Natural killer cell treated with Interleukin-12 subunit alpha and Interleukin-12 subunit beta and Interleukin-15 and Interleukin-18, amount 100 ng/mL, for 72 hours (primary cell): ENCODE data around the gene FAAP100. TPM values are rescaled to one million over a fixed set of nuclear protein-coding genes. Genes with fewer than 3 reads are reported as not detected.
A peak's percentile ranks its signal among the peaks of the same experiment; 100 is the strongest.

Experiments used
- ATAC-seq, 2 donors: fragments of 150-1000 bp; cut with Tn5 transposase in 1 of 2; sonication (Bioruptor Pico), chemical (Tn5 transposase) in 1 of 2; 2 replicates each; pipeline ENCODE4 v1.10.0; 2021
- DNase-seq: peaks from one replicate; pipeline ENCODE4 v3.0.0; 2022; ENCODE audit warnings: low spot score
- H3K27ac Mint-ChIP-seq, 2 donors: 1 replicate in 1 of 2; 2 replicates in 1 of 2; pipeline ENCODE4 v1.8.0; 2022; ENCODE audit warnings: mixed read lengths in 2 of 2, mild to moderate bottlenecking in 1 of 2, moderate library complexity in 1 of 2
- H3K27me3 Mint-ChIP-seq, 2 donors: 1 replicate in 1 of 2; 2 replicates in 1 of 2; pipeline ENCODE4 v1.8.0; 2022; ENCODE audit warnings: mixed read lengths in 2 of 2
- H3K36me3 Mint-ChIP-seq: one replicate; pipeline ENCODE4 v1.8.0; 2022; ENCODE audit warnings: mixed read lengths
- H3K4me1 Mint-ChIP-seq, 2 donors: 1 replicate in 1 of 2; 2 replicates in 1 of 2; pipeline ENCODE4 v1.8.0; 2022; ENCODE audit warnings: low read depth in 2 of 2, mixed read lengths in 2 of 2, mild to moderate bottlenecking in 1 of 2
- H3K4me3 Mint-ChIP-seq: one replicate; pipeline ENCODE4 v1.8.0; 2022; ENCODE audit warnings: mixed read lengths
- H3K9me3 Mint-ChIP-seq: 2 replicates; pipeline ENCODE4 v1.8.0; 2022; ENCODE audit warnings: mixed read lengths
- total RNA-seq, 2 donors: library from RNA; stranded (reverse); gene quantifications; one replicate each; pipeline ENCODE4 v1.2.3, GENCODE V29; 2022

The FAAP100 gene
- total RNA-seq, 2 donors from 2014 or later: 35.5 to 76.6 TPM

DNA sequence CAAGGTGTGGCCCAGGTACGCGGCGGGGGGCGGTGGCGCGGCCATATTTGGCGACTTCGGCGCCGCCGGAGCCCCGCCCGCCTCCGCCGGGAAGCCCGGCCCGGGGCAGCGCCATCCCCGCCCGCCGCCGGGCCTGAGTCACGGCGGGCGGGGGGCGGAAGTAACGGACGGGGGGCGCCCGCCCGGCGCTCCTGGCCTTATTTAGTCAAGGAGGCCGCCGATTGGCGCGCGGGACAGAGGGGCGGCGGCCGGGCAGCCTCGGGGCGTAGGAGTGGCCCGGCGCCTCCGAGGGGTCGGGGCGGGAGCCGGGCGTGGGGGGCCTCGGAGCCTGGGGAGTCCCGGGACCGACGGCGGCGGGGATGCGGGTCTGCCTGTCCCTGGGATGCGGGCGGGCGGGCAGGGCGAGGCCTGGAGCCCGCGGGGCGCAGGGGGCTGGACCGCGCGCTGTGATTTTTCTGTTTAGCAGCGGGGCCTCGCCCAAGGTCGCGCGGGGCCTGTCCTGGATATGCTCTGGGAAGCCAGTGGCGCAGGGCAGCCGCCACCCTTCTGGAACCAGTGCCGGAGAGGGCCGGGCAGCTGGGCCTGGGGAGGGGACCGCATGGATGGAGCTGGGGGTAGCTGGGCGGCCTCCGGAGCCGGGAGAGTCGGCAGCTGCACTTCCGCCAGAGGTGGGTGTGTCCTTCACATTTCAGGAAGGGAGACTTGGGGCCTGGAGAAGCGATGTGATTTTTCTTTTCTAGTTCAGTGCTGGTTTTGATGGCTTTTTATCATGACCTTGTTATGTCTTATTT, 37.2 kb downstream of the FAAP100 start:
- H3K9me3 Mint-ChIP-seq: no peaks in the 10 kb centered on the region
- peaks cover 23 to 37% of the 10 kb centered on the region in 2 donors for H3K4me1 Mint-ChIP-seq
- peak overlapping the region; percentile 95 for H3K4me3 Mint-ChIP-seq
- H3K36me3 Mint-ChIP-seq: peaks cover 23% of the 10 kb centered on the region
- H3K27ac Mint-ChIP-seq: peak overlapping the region; percentile 84 to 89
- ATAC-seq: peak; percentile 61 to 75
- DNase-seq: peak; percentile 86
- H3K27me3 Mint-ChIP-seq: no peaks in the 10 kb centered on the region

DNA sequence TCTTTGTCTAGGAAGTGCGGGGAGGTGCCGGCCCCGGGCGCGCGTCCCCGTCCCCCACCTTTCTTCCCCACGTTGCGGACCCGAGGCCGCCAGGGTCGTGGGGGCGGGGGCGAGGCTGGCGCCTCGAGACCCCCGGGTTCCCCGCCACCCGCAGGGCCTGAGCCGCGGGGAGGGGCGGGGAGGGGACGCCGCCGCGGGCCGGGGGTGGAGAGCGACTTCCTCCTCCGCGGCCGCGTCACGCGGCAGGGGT, 37.7 kb downstream of the FAAP100 start:
- ATAC-seq (no peak), DNase-seq (no peak)
- peaks cover 28% of the 10 kb centered on the region for H3K36me3 Mint-ChIP-seq
- H3K4me3 Mint-ChIP-seq: peak overlapping the region; percentile 87
- H3K27me3 Mint-ChIP-seq: no peaks in the 10 kb centered on the region
- peak overlapping the region in 1 of 2 donors; percentile 88 for H3K27ac Mint-ChIP-seq
- H3K9me3 Mint-ChIP-seq: no peaks in the 10 kb centered on the region
- H3K4me1 Mint-ChIP-seq: peaks cover 28 to 42% of the 10 kb centered on the region in 2 donors

DNA sequence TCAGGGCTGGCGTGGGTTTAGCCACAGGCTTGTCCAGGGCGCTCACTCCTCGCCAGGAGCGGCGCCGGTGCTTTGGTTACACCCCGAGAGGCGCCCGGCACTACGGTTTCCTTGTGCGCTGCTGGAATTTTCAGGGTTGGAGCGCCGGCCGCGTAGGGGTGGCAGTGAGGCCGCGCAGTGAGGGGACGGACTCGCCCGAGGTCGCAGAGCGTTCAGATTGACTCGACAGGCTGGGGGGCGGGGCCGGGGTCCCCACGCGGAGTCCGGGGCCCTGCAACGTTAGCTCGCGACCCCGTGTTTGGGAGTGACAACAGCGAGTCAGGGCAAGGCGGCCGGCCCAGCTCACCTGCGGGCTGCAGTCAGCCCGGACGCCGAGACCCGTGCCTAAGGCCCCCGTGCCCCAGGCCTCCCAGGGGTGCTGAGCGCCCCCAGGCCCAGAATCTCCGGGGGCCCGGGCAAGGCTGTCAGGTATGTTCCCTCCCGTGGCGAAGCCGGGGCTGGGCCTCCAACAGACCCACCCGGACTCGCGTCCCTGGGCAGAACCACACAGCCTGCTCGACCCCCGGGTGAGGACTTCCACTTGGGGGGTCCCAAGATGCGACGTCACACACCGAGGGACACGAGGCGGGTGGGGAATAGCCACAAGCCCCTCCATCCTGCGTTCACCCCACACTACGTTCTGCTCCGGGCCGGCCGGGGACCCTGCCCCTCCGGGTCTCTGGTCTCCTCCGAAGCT, 38.2 kb downstream of the FAAP100 start:
- Mint-ChIP-seq H3K36me3 (peaks cover 30% of the 10 kb centered on the region), H3K4me1 (peaks cover 33 to 47% of the 10 kb centered on the region in 2 donors), H3K27me3 (no peaks in the 10 kb centered on the region), H3K4me3 (peak overlapping the region; percentile 87), H3K9me3 (no peaks in the 10 kb centered on the region), H3K27ac (peak overlapping the region; percentile 88 to 89)
- DNase-seq: peak; percentile 67
- no peak for ATAC-seq

DNA sequence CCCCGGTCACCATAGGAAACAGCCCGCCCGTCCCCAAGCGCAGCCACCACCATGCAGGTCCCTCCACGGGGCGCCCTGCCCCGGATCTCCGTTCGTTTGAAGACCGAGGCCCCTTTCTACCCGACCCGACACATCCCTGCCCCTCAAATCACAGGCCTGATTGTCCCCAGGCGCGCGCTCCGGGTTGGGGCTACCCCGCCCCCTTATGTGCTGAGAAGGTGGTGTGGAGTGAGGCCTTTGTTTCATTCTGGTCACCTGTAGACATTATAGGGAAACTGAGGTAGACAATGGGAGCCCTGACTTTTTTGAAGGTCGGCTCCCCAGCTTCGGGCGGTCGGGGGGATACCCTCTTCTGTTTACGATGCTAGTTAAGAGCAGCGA, 38.8 kb downstream of the FAAP100 start:
- ATAC-seq (peak; percentile 7 to 31), DNase-seq (peak; percentile 79)
- peak overlapping the region; percentile 87 for H3K4me3 Mint-ChIP-seq
- H3K27ac Mint-ChIP-seq: peak overlapping the region; percentile 88 to 89
- H3K4me1 Mint-ChIP-seq: peaks cover 36 to 48% of the 10 kb centered on the region in 2 donors
- H3K9me3 Mint-ChIP-seq: no peaks in the 10 kb centered on the region
- no peaks in the 10 kb centered on the region for H3K27me3 Mint-ChIP-seq
- peaks cover 30% of the 10 kb centered on the region for H3K36me3 Mint-ChIP-seq

DNA sequence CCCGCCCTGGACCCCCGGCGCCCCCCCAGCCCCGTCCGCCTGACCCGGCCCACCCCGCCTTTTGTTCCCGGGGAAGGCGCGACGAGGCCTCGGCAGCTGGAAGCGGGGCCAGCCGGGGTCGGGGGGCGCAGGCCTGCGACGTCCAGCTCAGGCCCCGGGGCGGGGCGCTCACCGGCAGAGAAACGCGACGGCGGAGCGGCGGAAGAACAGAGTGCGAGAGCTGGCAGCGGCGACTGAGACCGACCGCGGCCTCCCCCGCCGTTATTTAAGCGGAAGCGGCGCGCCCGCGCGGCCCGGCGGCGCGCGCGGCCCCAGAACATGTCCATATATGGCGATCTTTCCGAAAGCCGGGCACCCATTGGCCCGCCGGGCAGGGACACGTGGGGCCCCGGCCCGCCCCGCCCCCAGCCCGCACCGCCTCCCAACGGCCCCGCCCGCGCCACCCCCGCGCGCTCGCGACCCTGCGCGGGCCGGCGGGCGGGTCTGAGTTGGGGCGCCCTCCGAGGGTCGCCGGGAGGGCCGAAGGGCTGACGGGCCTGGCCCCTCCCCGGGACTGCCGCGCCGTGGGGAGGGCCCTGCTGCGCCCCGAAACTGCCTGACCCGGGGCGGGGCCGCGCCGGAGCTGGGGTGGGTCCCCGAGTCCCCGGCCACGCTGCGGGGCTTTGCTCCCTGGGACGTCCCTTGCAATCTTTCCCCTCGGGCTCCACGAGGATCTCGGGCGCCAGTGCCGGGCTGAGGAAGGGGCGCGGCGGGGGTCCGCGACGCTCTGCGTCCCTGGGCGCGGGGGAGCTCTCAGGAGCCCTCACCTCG, 39.4 kb downstream of the FAAP100 start, which contains the start of gene ACTG1:
Gene ACTG1, minus strand, starts transcription at position 238 of the 810 bp plus-strand sequence. CDS start 445 bp downstream, outside the sequence.
- peak; percentile 79 to 87 for ATAC-seq
- H3K27ac Mint-ChIP-seq: peak within 1 kb of the TSS; percentile 91 to 96
- H3K27me3 Mint-ChIP-seq: no peaks in the 10 kb centered on the region
- H3K4me3 Mint-ChIP-seq: peak within 1 kb of the TSS; percentile 97
- peaks cover 30% of the 10 kb centered on the region for H3K36me3 Mint-ChIP-seq
- peaks cover 32 to 43% of the 10 kb centered on the region in 2 donors for H3K4me1 Mint-ChIP-seq
- H3K9me3 Mint-ChIP-seq: no peaks in the 10 kb centered on the region
- peak; percentile 94 for DNase-seq

DNA sequence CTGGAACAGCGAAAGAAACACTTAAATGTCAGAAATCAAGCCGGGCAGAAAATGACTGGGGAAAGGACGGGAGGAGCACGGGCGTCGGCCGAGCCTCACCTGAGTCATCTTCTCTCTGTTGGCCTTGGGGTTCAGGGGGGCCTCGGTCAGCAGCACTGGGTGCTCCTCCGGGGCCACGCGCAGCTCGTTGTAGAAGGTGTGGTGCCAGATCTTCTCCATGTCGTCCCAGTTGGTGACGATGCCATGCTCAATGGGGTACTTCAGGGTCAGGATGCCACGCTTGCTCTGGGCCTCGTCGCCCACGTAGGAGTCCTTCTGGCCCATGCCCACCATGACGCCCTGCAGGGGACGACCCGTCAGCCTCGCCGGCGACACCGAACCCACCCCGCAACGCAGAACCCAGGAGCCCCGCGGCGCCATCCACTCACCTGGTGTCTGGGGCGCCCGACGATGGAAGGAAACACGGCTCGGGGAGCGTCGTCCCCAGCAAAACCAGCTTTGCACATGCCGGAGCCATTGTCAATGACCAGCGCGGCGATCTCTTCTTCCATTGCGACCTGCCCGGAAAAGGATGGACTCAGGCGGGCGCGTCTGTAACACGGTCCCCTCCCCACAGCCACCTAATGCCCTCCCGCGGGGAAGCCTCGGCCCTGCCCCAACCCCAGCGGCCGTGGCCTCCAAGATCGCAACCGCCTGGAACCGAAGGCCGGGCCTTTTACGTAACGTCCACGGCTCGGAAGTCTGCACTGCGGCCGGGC, 40.2 kb downstream of the FAAP100 start:
- H3K4me3 Mint-ChIP-seq: peak overlapping the region; percentile 97
- no peaks in the 10 kb centered on the region for H3K27me3 Mint-ChIP-seq
- H3K4me1 Mint-ChIP-seq: peaks cover 34 to 42% of the 10 kb centered on the region in 2 donors
- DNase-seq: peak; percentile 56
- H3K27ac Mint-ChIP-seq: peak overlapping the region; percentile 91 to 96
- peaks cover 30% of the 10 kb centered on the region for H3K36me3 Mint-ChIP-seq
- no peaks in the 10 kb centered on the region for H3K9me3 Mint-ChIP-seq
- ATAC-seq: no peak

DNA sequence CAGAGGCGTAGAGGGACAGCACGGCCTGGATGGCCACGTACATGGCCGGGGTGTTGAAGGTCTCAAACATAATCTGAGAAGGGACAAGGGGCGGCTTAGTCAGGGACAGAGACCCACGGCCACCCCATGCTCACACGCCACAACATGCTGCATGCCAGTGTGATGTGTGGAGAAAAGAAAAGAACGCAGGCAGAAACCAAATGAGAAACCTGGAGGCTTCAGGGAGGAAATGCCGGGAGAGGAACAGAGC, 40.7 kb downstream of the FAAP100 start:
- H3K4me1 Mint-ChIP-seq: peaks cover 31 to 42% of the 10 kb centered on the region in 2 donors
- H3K27me3 Mint-ChIP-seq: no peaks in the 10 kb centered on the region
- peaks cover 30% of the 10 kb centered on the region for H3K36me3 Mint-ChIP-seq
- H3K9me3 Mint-ChIP-seq: no peaks in the 10 kb centered on the region
- ATAC-seq (no peak), DNase-seq (no peak)
- peak overlapping the region; percentile 97 for H3K4me3 Mint-ChIP-seq
- peak overlapping the region; percentile 91 to 96 for H3K27ac Mint-ChIP-seq

DNA sequence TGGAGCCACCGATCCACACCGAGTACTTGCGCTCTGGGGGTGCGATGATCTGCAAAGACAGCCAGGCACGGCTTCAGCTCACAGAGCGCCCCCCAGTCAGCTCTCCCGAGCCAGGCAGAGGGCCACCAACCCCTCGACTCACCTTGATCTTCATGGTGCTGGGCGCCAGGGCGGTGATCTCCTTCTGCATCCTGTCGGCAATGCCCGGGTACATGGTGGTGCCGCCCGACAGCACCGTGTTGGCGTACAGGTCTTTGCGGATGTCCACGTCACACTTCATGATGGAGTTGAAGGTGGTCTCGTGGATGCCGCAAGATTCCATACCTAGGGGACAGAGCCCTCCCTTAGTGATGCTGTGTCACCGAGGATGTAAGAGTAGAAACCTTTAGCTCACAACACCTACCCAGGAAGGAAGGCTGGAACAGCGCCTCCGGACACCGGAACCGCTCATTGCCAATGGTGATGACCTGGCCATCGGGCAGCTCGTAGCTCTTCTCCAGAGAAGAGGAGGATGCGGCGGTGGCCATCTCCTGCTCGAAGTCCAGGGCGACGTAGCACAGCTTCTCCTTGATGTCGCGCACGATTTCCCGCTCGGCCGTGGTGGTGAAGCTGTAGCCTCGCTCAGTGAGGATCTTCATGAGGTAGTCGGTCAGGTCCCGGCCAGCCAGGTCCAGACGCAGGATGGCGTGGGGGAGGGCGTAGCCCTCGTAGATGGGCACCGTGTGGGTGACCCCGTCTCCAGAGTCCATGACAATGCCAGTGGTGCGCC, 41.2 kb downstream of the FAAP100 start:
- Mint-ChIP-seq H3K4me3 (peak overlapping the region; percentile 97), H3K9me3 (no peaks in the 10 kb centered on the region), H3K27ac (peak overlapping the region; percentile 91 to 96), H3K27me3 (no peaks in the 10 kb centered on the region), H3K4me1 (peaks cover 30 to 42% of the 10 kb centered on the region in 2 donors), H3K36me3 (peaks cover 30% of the 10 kb centered on the region)
- ATAC-seq (no peak), DNase-seq (peak; percentile 69)

DNA sequence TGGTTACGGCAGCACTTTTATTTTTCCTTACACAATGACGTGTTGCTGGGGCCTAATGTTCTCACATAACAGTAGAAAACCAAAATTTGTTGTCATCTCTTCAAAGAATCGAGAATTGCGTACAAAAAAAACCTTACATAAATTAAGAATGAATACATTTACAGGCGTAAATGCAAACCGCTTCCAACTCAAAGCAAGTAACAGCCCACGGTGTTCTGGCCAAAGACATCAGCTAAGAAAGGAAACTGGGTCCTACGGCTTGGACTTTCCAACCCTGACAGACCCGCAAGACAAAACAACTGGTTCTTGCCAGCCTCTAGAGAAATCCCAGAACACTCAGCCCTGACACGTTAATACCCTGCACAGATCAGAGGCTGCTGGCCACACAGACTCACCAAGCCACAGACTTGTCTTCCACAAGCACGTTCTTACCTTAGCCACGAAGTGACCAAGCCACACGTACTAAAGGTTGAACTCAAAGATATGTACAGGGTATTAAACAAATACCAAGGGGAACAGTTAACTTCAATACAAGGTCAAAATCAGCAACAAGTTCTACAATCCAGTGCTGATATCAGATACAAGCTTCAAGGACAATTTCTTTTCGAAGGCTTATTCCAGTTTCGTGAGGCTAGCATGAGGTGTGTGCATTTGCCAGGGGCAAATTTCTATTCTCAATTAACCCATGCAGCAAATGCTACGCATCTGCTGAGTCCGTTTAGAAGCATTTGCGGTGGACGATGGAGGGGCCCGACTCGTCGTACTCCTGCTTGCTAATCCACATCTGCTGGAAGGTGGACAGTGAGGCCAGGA, 42.0 kb downstream of the FAAP100 start:
- ATAC-seq (no peak), DNase-seq (peak; percentile 65)
- Mint-ChIP-seq H3K36me3 (peaks cover 30% of the 10 kb centered on the region), H3K9me3 (no peaks in the 10 kb centered on the region), H3K4me3 (peak overlapping the region; percentile 97), H3K4me1 (peaks cover 30 to 39% of the 10 kb centered on the region in 2 donors), H3K27ac (peak overlapping the region; percentile 91 to 96), H3K27me3 (no peaks in the 10 kb centered on the region)

DNA sequence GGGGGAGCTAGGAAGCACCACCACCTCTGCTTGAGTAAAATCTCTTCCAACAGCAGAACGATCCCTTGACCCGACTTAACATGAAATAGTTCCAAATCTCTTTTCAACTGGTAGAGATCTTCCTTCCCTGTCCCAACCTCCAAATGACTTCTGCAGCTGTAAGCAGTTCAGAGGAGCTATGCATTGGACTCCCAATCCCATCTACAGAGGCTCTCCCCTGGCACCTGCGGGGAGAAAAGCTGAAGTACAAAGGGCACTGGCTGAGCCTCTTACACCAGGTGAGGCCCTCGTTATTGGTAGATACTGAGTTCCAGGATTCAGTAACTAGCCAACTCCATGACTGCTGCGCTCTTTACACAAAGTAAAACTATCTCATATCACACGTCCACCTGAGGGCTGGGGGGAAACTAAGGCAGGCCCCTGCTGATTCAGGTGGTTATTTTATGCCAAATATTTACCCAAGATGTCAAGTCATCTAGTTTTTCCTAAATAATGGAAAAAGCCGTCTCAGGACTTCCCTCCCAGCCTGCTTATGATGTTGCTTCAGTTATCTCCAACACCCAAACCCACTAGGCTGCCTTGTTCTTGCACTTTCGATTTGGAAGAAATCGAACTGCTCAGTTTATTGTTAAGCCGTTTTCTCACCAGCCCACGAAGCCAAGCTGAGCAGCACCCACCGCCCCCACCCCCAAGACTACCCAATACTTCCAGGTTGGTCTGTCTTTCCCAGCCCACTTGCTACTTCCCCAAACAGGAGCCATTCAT, 42.8 kb downstream of the FAAP100 start:
- Mint-ChIP-seq H3K27me3 (no peaks in the 10 kb centered on the region), H3K36me3 (peaks cover 30% of the 10 kb centered on the region), H3K27ac (peak overlapping the region; percentile 91 to 96), H3K4me3 (peak overlapping the region; percentile 97), H3K9me3 (no peaks in the 10 kb centered on the region), H3K4me1 (peaks cover 28 to 37% of the 10 kb centered on the region in 2 donors)
- ATAC-seq (no peak), DNase-seq (no peak)

DNA sequence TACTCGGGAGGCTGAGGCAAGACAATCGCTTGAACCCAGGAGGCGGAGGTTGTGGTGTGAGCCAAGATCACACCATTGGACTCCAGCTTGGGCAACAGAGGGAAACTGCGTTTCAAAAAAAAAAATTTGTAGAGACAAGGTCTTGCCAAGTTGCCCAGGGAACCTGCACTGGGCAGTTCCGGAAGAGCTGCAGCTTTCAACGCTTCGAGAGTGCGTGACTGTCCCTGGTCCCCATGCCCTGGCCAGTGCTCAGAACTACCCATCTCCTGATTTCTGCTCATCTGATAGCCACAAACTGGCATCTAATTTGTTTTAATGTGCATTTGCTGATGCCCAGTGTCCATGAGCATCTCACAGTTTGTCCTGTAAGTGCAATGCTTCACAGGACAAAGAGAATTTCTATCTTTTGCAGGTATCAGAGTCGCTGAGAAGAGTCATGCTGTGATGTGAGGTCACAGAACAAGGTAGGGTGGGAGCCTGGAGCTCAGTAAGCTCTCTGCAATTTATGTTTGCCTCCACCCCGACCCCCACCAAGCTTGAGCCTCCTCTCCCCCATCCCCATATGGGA, 43.4 kb downstream of the FAAP100 start:
- Mint-ChIP-seq H3K4me1 (peaks cover 28 to 36% of the 10 kb centered on the region in 2 donors), H3K27me3 (no peaks in the 10 kb centered on the region), H3K36me3 (peaks cover 30% of the 10 kb centered on the region), H3K4me3 (peak overlapping the region; percentile 97), H3K27ac (peak overlapping the region; percentile 91 to 96), H3K9me3 (no peaks in the 10 kb centered on the region)
- DNase-seq (no peak), ATAC-seq (no peak)
